CD4-positive, alpha-beta T cell treated with Interleukin-17A for 4 hours (primary cell): ENCODE measurements around the gene HS1BP3.
A peak's percentile ranks its signal among the peaks of the same experiment; 100 is the strongest.

ENCODE experiments used
- DNase-seq: peaks from one replicate; pipeline ENCODE4 v3.0.0-alpha.2; 2020; ENCODE audit warnings: mixed read lengths

HS1BP3 gene

DNA sequence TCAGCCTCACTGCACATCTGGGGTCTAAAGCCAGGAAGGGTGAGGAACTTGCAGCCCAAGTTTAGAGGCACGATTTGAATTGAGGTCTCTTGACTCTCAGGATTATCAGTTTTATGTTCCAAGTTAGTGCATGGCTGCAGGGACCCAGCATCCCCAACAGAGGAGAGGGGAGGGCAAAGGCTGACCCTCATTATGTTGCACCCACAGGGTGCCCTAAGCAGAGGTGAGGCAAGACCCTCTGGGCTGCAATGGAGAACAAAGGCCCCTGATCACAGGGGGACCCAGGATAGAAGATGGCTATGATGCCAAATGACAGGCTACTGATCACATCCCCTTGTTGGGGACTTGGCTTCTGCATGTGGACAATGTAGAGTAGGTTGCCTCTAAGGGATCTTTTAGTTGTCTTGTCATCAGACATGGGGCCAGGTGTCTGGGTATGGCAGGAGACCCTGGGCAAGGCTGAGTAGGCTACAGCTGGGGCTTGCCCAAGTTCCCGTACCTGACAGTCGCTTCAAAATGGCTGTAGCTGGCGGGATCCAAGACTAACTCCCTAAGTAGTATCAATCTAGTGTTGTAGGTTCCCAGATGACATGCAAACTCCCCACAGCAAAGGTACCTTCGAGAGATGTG, 11.5 kb upstream of the HS1BP3 start:
- no peak for DNase-seq

GRCh38 chr2:20661421-20662307, 10.8 kb upstream of the HS1BP3 start:
- DNase-seq, result peak; percentile 71

- DNase-seq, result no peak
These were observed 9.9 kb upstream of the HS1BP3 start for GRCh38 chr2:20660506-20661420.

- DNase-seq, result no peak
These were observed 6.8 kb upstream of the HS1BP3 start for GRCh38 chr2:20657522-20658235.

GRCh38 chr2:20656561-20656960, 5.7 kb upstream of the HS1BP3 start:
- DNase-seq, result no peak

DNA sequence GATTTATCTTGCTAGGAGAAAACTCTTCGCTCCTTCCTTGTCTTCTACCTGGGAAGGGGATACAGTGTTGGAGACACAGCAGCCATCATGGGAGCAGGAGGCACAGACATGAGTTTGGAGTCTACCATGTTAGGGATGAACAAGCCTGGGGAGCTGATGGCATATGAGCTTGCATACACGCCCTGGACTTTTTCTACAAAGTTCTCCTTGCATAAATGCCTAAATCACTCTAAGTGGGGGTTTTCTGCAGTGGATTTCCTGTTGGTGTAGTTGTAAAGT, 3.6 kb upstream of the HS1BP3 start:
- no peak for DNase-seq

- DNase-seq, result no peak
These were observed 3.0 kb upstream of the HS1BP3 start for GRCh38 chr2:20653695-20654534.

DNA sequence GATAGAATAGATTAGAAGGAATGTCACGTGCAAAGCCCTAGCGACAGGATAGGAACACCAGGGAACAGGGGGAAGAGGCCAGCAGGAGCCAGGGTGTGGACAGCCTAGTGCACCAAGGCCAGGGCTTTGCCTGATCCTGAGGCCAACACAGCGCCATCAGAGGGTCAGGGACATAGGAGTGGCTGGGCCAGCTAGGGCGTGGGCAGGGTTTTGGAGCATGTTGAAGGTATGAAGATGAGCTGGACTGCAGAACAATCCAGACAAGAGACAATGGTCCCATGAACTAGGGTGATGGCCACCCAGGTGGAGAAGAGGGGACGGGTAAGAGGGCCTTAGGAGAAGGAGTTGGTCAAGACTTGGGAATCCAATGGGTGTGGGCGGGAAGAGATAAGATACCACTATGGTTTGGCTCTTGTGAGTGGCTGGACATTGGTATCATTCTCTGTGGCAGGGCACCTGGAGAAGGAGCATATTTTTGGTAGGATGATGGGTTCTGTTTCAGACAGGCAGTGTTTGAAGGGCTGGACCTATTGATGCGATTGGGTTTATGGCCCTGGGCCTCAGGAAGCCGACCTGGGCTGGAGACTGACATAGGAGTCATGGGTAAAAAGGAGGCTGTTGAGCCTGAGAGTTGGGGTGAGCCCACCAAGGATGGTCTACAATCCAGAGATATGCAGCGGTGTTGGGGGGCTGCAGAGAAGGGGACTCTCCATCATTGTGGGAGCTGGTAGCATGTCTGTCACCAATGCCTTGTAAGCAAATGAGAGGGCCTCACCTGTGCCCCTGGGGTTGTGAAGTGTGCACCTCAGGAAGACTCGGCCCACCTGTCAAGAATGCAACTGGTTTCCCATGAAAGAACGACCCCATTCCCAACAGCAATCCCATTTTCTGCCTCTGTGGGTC, 2.0 kb upstream of the HS1BP3 start:
- DNase-seq, result no peak

DNA sequence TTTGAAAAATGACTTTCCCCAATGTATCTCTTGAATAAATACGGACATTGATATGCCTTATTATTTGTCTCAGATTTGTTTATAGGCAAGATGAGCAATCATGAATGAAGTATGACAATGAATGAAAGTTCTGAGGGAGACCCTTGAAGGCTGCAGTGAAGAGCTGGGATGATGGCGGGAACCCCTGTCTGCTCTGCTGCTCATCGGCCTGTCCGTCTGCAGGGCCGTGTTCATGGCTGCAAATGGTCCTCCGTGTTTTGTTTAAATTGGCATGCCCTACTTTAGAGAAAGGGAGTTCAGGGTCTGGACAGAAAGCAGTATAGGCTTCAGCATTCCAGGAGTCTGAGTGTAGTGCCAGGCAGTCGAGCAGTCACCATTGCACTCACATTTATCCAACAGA, 1.2 kb upstream of the HS1BP3 start:
- DNase-seq, result no peak

DNA sequence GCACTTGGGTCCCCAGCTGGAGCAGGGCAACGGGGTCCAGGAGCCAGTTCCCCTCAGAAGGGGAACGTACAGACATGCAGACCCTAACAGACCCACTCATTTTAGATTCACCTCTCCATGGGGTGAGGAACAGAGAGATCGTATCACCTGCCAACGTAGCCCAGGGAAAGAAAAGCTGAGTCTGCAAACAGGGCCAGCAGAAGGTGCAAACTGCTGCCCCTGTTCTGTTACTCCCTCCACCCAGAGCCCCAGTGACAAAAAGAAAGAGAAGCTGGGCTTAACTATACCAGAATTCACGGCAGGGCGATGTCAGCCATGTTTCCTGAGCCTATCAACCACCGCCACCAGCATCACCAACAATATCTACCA, 817 bp upstream of the HS1BP3 start:
- no peak for DNase-seq

GRCh38 chr2:20650393-20650876, 463 bp downstream of the HS1BP3 start:
- DNase-seq, result peak; percentile 37

- DNase-seq, result no peak
These were observed 922 bp downstream of the HS1BP3 start for GRCh38 chr2:20649976-20650375.

GRCh38 chr2:20649576-20649975, 1.3 kb downstream of the HS1BP3 start:
- no peak for DNase-seq

- DNase-seq, result no peak
These were observed 2.1 kb downstream of the HS1BP3 start for GRCh38 chr2:20648831-20649230.

DNA sequence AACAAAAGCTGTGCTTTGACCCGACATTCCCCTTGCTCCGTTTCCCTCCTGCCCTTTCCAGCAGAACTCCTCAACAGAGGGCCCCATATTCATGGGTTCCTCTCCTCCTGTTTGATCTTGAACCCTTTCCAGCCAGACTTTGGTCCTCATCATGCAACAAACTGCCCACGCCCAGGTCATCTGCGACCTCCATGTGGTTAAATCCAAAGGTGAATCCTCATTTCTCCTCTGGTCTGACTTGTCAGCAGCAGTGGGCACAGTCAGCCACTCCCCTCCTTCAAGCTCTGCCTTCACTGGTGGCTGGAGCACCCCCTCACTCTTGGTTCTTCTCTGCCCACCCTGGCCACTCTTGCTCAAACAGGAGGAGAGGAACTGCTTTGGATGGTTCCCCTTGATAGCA, 2.7 kb downstream of the HS1BP3 start:
- DNase-seq, result no peak

- DNase-seq, result no peak
These were observed 3.2 kb downstream of the HS1BP3 start for GRCh38 chr2:20647738-20648137.

- no peak for DNase-seq
These were observed 3.7 kb downstream of the HS1BP3 start for GRCh38 chr2:20647211-20647610.

GRCh38 chr2:20646446-20646845, 4.5 kb downstream of the HS1BP3 start:
- DNase-seq, result no peak

DNA sequence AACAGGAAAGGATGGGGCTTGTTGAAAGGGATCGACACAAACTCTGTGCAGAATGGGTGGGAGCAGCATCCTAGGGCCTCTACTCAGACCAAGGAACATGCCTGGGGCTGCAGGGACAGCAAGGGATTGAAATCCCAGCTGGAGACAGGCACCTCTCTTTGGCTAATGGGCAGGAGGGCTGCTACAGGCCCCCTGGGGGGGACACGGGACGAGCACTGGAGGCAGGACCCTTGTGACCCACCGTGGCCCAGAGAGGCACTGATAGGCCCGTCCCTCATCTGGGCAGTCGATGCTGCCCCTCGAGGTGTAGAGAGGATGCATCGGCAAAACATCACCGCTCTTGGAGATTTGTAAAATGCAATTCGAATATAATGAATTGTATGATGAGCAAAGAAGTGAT, 5.1 kb downstream of the HS1BP3 start:
- DNase-seq, result no peak

GRCh38 chr2:20645301-20645701, 5.6 kb downstream of the HS1BP3 start:
- no peak for DNase-seq

GRCh38 chr2:20643826-20644225, 7.1 kb downstream of the HS1BP3 start:
- DNase-seq, result no peak
